Measurements from ENCODE around the gene DPP4. TPM values are rescaled to one million over a fixed set of nuclear protein-coding genes. Genes with fewer than 3 reads are reported as not detected.

The DPP4 gene
- total and polyA plus RNA-seq, 2 experiments from 2014 or later: 1.5 to 2.8 TPM

GRCh38 chr2:161997916-161998471 lies 76.0 kb downstream of the DPP4 start (continued):
- TF ChIP-seq CTCF (conservative IDR thresholded peaks at IDR 0.05; ENCODE audit: low read depth in 2 of 2) (no peak), STAT1 (IDR thresholded peaks at IDR 0.05; ENCODE audit: unreplicated experiment) (no peak), ETS1 (IDR thresholded peaks at IDR 0.05) (no peak), ZNF331 (CRISPR knock-in tag; IDR thresholded peaks at IDR 0.05; ENCODE audit: low read depth) (no peak), CREB1 (CRISPR knock-in tag; IDR thresholded peaks at IDR 0.05; ENCODE audit: low read depth) (no peak), POLR2AphosphoS5 (IDR thresholded peaks at IDR 0.05; ENCODE audit: low read depth) (no peak)

GRCh38 chr2:161995553-161996016 lies 78.4 kb downstream of the DPP4 start:
- H3K4me1 Mint-ChIP-seq: peaks cover 24% of the 10 kb centered on the region
- H3K36me3 ChIP-seq (ENCODE audit: insufficient read depth): no peaks in the 10 kb centered on the region
- no peaks in the 10 kb centered on the region for H3K9me2 ChIP-seq (ENCODE audit: insufficient read depth)
- no peaks in the 10 kb centered on the region for H3K9me3 Mint-ChIP-seq
- H3F3A ChIP-seq (replicated peaks; ENCODE audit: low read depth): no peaks in the 10 kb centered on the region
- no peak overlapping the region for H3K27ac Mint-ChIP-seq
- no peaks in the 10 kb centered on the region for H3K79me2 ChIP-seq (replicated peaks; ENCODE audit: insufficient read depth)
- H3K27ac ChIP-seq (ENCODE audit: low read depth): no peak overlapping the region
- no peak for ATAC-seq
- DNase-seq (ENCODE audit: low spot score): no peak
- H3K4me1 ChIP-seq (ENCODE audit: insufficient read depth): peaks cover 21% of the 10 kb centered on the region
- H3K4me2 ChIP-seq: no peak overlapping the region
- no peak overlapping the region for H3K4me3 ChIP-seq
- no peak overlapping the region for H2AFZ ChIP-seq
- no peak overlapping the region for H3K4me3 Mint-ChIP-seq
- no peaks in the 10 kb centered on the region for H3K27me3 Mint-ChIP-seq (ENCODE audit: insufficient read depth, low read depth, poor library complexity)
- H4K20me1 ChIP-seq (replicated peaks; ENCODE audit: insufficient read depth): no peaks in the 10 kb centered on the region
- no peaks in the 10 kb centered on the region for H3K27me3 ChIP-seq (ENCODE audit: insufficient read depth)
- H3K36me3 Mint-ChIP-seq (ENCODE audit: low read depth): no peaks in the 10 kb centered on the region
- no peak for TF ChIP-seq POLR2AphosphoS5 (IDR thresholded peaks at IDR 0.05; ENCODE audit: low read depth)
- no peak for TF ChIP-seq EZH2 (IDR thresholded peaks at IDR 0.05; ENCODE audit: low read depth, unreplicated experiment)
- no peak for TF ChIP-seq ETS1 (IDR thresholded peaks at IDR 0.05)
- no peak for TF ChIP-seq CREB1 (CRISPR knock-in tag; IDR thresholded peaks at IDR 0.05; ENCODE audit: low read depth)
- TF ChIP-seq REST (IDR thresholded peaks at IDR 0.05; ENCODE audit: unreplicated experiment): no peak
- no peak for TF ChIP-seq ZNF462 (CRISPR knock-in tag; IDR thresholded peaks at IDR 0.05)

All from GM23338 (cell line).